Neutrophil (primary cell): Measurements from ENCODE around the gene POLR3F.
"Not testable (repeated sequence)": the region's sequence is repeated elsewhere in the genome, so short reads cannot be mapped to it uniquely, and the experiment has no call there.

Experiments used
- H3K27ac ChIP-seq: fragments of 200-600 bp; sonication (generic); 2 replicates; pipeline ENCODE4 v1.5.1; 2016; ENCODE audit warnings: mild to moderate bottlenecking, moderate library complexity
- H3K27me3 ChIP-seq: fragments of 200-600 bp; sonication (generic); 2 replicates; pipeline ENCODE4 v1.6.0; 2016; ENCODE audit warnings: mild to moderate bottlenecking
- H3K36me3 ChIP-seq: fragments of 200-600 bp; sonication (generic); 2 replicates; pipeline ENCODE4 v1.5.1; 2017
- H3K4me1 ChIP-seq, 2 experiments: fragments of 200-600 bp in 1 of 2; sonication (generic) in 1 of 2; 1 replicate in 1 of 2; 2 replicates in 1 of 2; pipeline versions ENCODE4 v1.5.1 to v1.6.1; 2013 to 2016; ENCODE audit warnings: low read depth in 1 of 2, low read length in 1 of 2, mild to moderate bottlenecking in 1 of 2, moderate library complexity in 1 of 2; ENCODE audit not compliant: control insufficient read depth in 1 of 2, insufficient read depth in 1 of 2
- H3K4me3 ChIP-seq, 2 experiments: fragments of 200-600 bp in 1 of 2; sonication (generic) in 1 of 2; 1 replicate in 1 of 2; 2 replicates in 1 of 2; pipeline ENCODE4 v1.5.1; 2013 to 2016; ENCODE audit warnings: low read depth in 1 of 2, low read length in 1 of 2, mild to moderate bottlenecking in 1 of 2, moderate library complexity in 1 of 2
- H3K9me3 ChIP-seq: fragments of 200-600 bp; sonication (generic); 2 replicates; pipeline ENCODE4 v1.5.1; 2016
- TF ChIP-seq, protein P1 (sequence below): fragments of 200-600 bp; sonication (generic); IDR thresholded peaks from 2 replicates; pipeline ENCODE4 v1.5.1; 2016; ENCODE audit warnings: antibody characterized with exemption

POLR3F gene

DNA sequence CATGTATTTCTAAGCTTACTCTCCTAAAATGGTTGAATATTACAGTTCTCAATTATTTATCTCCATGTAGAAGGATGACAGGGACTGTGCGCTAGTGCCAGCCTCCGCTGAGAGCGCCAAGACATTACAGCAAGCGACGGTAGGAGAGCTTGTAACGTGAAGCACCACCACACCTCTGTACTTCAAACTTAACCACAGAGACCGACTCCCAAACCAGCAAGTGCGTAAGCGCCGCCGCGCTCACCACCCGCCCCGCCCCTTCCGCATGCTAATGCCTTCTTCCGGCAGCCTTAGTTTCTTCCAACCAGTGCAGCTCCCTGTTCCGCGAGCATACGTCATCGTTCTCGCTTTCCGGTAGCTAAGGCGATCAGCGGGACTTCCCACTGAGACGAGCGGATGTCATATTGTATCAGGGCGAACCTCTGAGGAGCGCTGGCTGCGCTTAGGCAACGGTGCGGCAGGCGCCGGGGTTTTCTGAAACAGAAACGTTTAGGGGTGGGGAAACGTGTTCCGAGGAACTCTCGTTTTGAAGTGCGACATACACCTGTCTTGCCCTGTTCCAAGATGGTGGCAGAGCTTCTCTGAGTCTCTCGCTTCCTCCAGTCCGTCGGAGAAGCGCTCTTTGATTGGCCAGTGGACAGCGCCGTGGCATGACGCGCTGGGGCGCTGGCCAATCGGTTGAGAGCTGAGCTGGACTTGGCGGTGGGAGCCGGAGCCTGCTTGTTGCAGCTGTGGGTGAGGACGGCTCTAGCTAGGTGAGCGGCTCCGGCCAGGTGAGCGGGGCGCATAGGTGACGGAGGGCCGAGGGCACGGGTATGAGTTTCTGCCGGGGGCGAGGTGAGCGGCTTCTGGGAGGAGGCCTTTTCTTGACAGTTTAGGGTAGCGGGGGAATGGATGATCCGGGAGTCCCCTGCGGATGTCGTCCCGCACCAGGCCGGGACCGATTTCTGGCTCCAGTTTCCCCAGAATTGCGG lies 40.3 kb downstream of the POLR3F start, which contains the start of gene SEC23B:
Gene SEC23B (plus strand): TSS at position 723 of the 974 bp plus-strand sequence. CDS start 2,896 bp downstream, outside the sequence.
- Histone ChIP-seq H3K9me3 (no peaks in the 10 kb centered on the region), H3K27me3 (peaks cover 8% of the 10 kb centered on the region), H3K27ac (peak within 1 kb of the TSS; percentile 98), H3K4me3 (peak within 1 kb of the TSS; percentile 78 to 79), H3K36me3 (no peaks in the 10 kb centered on the region), H3K4me1 (peaks cover 42 to 47% of the 10 kb centered on the region in 2 experiments)
- TF ChIP-seq, protein P1, sequence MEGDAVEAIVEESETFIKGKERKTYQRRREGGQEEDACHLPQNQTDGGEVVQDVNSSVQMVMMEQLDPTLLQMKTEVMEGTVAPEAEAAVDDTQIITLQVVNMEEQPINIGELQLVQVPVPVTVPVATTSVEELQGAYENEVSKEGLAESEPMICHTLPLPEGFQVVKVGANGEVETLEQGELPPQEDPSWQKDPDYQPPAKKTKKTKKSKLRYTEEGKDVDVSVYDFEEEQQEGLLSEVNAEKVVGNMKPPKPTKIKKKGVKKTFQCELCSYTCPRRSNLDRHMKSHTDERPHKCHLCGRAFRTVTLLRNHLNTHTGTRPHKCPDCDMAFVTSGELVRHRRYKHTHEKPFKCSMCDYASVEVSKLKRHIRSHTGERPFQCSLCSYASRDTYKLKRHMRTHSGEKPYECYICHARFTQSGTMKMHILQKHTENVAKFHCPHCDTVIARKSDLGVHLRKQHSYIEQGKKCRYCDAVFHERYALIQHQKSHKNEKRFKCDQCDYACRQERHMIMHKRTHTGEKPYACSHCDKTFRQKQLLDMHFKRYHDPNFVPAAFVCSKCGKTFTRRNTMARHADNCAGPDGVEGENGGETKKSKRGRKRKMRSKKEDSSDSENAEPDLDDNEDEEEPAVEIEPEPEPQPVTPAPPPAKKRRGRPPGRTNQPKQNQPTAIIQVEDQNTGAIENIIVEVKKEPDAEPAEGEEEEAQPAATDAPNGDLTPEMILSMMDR: peak; percentile 37

DNA sequence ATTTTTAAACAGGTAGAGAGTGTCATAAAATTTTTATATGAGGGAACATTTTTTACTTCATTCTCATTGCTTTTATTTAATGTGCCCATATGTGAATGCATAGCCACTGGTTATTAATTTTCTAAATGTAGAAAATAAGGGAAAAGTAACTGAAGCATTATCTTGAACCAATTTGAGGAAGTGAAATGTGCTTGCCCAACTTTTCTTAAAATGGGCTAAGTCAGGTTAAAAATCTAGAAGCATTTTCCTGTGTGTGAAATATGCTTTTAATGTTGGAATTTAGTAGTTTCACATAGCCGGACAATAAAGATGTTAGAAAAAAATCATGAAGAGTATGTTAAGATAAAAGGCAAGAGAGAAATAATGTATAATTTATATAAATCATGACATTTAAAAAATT lies 44.4 kb downstream of the POLR3F start:
- peaks cover 46 to 48% of the 10 kb centered on the region in 2 experiments for H3K4me1 ChIP-seq
- TF ChIP-seq, protein P1: no peak
- peak overlapping the region; percentile 64 for H3K27ac ChIP-seq
- H3K4me3 ChIP-seq: no peak overlapping the region
- peaks cover 21% of the 10 kb centered on the region for H3K36me3 ChIP-seq
- no peaks in the 10 kb centered on the region for H3K27me3 ChIP-seq
- no peaks in the 10 kb centered on the region for H3K9me3 ChIP-seq

DNA sequence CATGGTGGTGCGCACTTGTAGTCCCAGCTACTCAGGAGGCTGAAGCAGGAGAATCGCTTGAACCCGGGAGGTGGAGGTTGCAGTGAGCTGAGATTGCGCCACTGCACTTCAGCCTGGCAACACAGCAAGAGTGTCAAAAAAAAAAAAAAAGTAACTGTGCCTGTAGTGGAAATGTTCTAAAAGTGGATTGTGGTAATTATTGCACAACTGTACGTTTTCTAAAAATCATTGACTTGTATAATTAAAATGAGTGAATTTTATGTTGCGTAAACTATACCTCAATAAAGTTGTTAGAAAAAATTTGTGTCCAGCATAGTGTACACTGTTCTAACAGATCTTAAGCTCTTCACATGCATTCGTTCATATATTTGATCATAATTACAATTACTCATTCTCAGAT lies 46.0 kb downstream of the POLR3F start:
- Histone ChIP-seq H3K4me1 (peaks cover 38 to 39% of the 10 kb centered on the region in 2 experiments), H3K9me3 (no peaks in the 10 kb centered on the region), H3K27ac (no peak overlapping the region), H3K36me3 (peaks cover 32% of the 10 kb centered on the region), H3K27me3 (no peaks in the 10 kb centered on the region), H3K4me3 (no peak overlapping the region)
- TF ChIP-seq, protein P1: no peak

DNA sequence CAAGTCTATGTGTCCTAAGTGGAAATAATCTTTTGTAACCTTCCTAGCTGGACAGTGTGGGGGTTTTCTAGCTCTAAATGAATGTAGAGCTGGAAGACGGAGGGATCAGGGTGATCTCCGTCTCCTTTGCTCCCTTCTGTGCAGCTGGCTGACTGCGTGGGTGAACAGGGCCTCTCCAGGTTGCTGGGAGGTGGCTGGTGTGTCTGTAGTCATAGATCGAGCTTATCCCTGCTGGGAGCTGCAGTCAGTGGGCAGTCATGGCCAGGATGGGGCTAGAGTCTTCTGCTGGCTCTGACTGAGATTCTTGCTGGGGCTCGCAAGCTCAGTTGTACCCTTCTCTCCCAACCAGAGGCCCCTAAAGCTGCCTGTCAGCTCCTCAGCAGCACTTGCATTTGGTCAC lies 46.9 kb downstream of the POLR3F start:
- no peak overlapping the region for H3K4me3 ChIP-seq
- peaks cover 32% of the 10 kb centered on the region for H3K36me3 ChIP-seq
- no peaks in the 10 kb centered on the region for H3K27me3 ChIP-seq
- TF ChIP-seq, protein P1: no peak
- H3K9me3 ChIP-seq: no peaks in the 10 kb centered on the region
- H3K4me1 ChIP-seq: peaks cover 29 to 30% of the 10 kb centered on the region in 2 experiments
- no peak overlapping the region for H3K27ac ChIP-seq

DNA sequence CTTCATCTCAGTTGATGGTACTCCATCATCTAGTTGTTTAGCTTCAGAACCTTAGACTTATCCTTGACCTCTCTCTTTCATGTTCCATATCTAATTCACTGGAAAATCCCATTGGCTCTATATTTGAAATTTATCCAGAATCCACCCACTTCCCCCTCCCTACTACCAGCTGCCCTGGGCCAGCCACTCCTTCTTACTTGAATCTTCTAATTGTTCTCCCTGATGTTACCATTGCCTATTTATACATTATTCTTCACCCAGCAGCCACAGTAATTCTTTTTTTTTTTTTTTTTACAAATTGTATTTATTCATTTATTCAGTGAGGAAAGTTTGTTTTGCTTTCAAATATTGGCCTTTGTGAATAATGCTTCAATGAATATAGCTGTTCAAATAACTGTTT lies 48.8 kb downstream of the POLR3F start:
- H3K36me3 ChIP-seq: peaks cover 41% of the 10 kb centered on the region
- no peak overlapping the region for H3K4me3 ChIP-seq
- no peaks in the 10 kb centered on the region for H3K9me3 ChIP-seq
- H3K27ac ChIP-seq: no peak overlapping the region
- no peaks in the 10 kb centered on the region for H3K27me3 ChIP-seq
- H3K4me1 ChIP-seq: peaks cover 15 to 21% of the 10 kb centered on the region in 2 experiments
- TF ChIP-seq, protein P1: no peak

DNA sequence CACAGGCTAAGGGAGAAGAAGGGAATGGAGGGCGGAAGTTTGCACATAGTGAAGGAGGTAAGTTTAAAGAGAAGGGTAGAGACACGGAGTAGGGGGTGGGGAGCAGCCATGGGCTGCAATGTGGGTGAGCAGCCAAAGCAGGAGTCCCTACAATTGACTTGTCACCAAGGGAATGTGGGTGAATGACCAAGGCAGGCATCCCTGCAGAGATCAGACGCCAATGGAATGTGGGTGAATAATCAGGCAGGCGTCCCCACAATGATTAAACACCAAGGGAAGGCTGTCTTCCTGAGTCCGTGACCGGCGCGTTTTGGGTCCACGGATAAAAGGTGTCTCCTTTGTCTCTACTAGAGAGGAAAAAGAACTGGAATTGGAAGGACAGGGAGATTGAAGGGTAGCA lies 54.9 kb downstream of the POLR3F start:
- H3K9me3 ChIP-seq, H3K4me1 ChIP-seq, H3K27me3 ChIP-seq, H3K4me3 ChIP-seq, H3K27ac ChIP-seq: not testable (repeated sequence)
- peaks cover 58% of the 10 kb centered on the region for H3K36me3 ChIP-seq
